Stomach (tissue), 4 donors: ENCODE measurements around the gene MRPL21.

Source experiments
- CTCF ChIP-seq, 7 experiments: fragments of 450-650 bp in 4 of 7; fragments of 200-600 bp in 3 of 7; sonication (generic) in 3 of 7; IDR thresholded peaks; one replicate each; pipeline ENCODE4 v1.5.1; 2016 to 2019; ENCODE audit warnings: antibody characterized with exemption in 7 of 7, control low read depth in 2 of 7, mild to moderate bottlenecking in 1 of 7
- POLR2A ChIP-seq, 4 donors: fragments of 450-650 bp; IDR thresholded peaks; one replicate each; pipeline ENCODE4 v1.6.1; 2016; ENCODE audit warnings: antibody characterized with exemption in 4 of 4, control low read depth in 2 of 4, mild to moderate bottlenecking in 1 of 4, moderate library complexity in 1 of 4
- POLR2AphosphoS5 ChIP-seq, 3 donors: sonication (generic); formaldehyde crosslinking; IDR thresholded peaks; one replicate each; pipeline ENCODE4 v1.6.1; 2016; ENCODE audit warnings: antibody characterized with exemption in 3 of 3

- TF ChIP-seq CTCF (IDR thresholded peaks at IDR 0.05): no peak
- TF ChIP-seq POLR2A (IDR thresholded peaks at IDR 0.05): no peak
- no peak for TF ChIP-seq POLR2AphosphoS5 (IDR thresholded peaks at IDR 0.05)
Measured at GRCh38 chr11:68891351-68891948, 12.2 kb downstream of the MRPL21 start.
